ENCODE data around the gene MAML2.
A peak's percentile ranks its signal among the peaks of the same experiment; 100 is the strongest.

Gene MAML2

GRCh38 chr11:96056576-96056975 lies 286.4 kb downstream of the MAML2 start:
- Histone ChIP-seq H3K79me1 (replicated peaks; ENCODE audit: low read length, poor library complexity, severe bottlenecking) (peaks cover 18% of the 10 kb centered on the region), H3K27ac (ENCODE audit: low read length, poor library complexity, severe bottlenecking) (no peak overlapping the region)

GRCh38 chr11:96055706-96056387 lies 287.1 kb downstream of the MAML2 start:
- Histone ChIP-seq H3K79me1 (replicated peaks; ENCODE audit: low read length, poor library complexity, severe bottlenecking) (peaks cover 19% of the 10 kb centered on the region), H3K14ac (ENCODE audit: low read length in 2 of 2) (no peak overlapping the region), H3K27ac (ENCODE audit: low read length, poor library complexity, severe bottlenecking) (no peak overlapping the region), H2BK120ac (ENCODE audit: low read depth, low read length) (no peak overlapping the region), H2BK5ac (ENCODE audit: low read depth, low read length, poor library complexity, severe bottlenecking) (no peak overlapping the region), H3K23ac (ENCODE audit: low read length in 2 of 2) (no peak overlapping the region), H3K9ac (ENCODE audit: low read length) (peak overlapping the region; percentile 56), H3K4me1 (ENCODE audit: control insufficient read depth, insufficient read depth, low read depth, low read length) (peaks cover 1% of the 10 kb centered on the region), H3K27me3 (ENCODE audit: control insufficient read depth in 1 of 2, insufficient read depth in 1 of 2, low read length in 2 of 2) (no peaks in the 10 kb centered on the region), H3K9me3 (ENCODE audit: control insufficient read depth, low read length) (no peaks in the 10 kb centered on the region), H3K4me3 (ENCODE audit: insufficient read depth in 1 of 2, low read depth in 1 of 2, low read length in 2 of 2) (no peak overlapping the region), H3K36me3 (ENCODE audit: control insufficient read depth in 1 of 2, insufficient read depth in 2 of 2, low read depth in 1 of 2, low read length in 2 of 2) (no peaks in the 10 kb centered on the region), H2BK12ac (ENCODE audit: low read length in 2 of 2) (no peak overlapping the region), H3K4me2 (ENCODE audit: low read length, poor library complexity, severe bottlenecking) (no peak overlapping the region), H3K4ac (ENCODE audit: low read depth in 1 of 2, low read length in 2 of 2) (no peak overlapping the region), H2AFZ (ENCODE audit: low read depth, low read length) (no peak overlapping the region), H2BK15ac (ENCODE audit: low read depth, poor library complexity, severe bottlenecking) (no peak overlapping the region), H2AK5ac (ENCODE audit: low read length, severe bottlenecking) (no peak overlapping the region), H3K18ac (ENCODE audit: low read depth in 1 of 2, low read length in 2 of 2) (peak overlapping the region in 1 of 2 experiments; percentile 70), H4K91ac (ENCODE audit: low read length) (no peak overlapping the region), H4K8ac (ENCODE audit: low read length) (no peak overlapping the region)
- DNase-seq: peak; percentile 54
- WGBS: no CpG with 5 or more reads among the region's 3 CpGs

More at GRCh38 chr11:96056576-96056975, 286.4 kb downstream of the MAML2 start:
- no peak overlapping the region for H2BK120ac ChIP-seq (ENCODE audit: low read depth, low read length)
- 100% methylated on average over 1 of the region's 2 CpGs for WGBS
- no peak overlapping the region for H3K4me2 ChIP-seq (ENCODE audit: low read length, poor library complexity, severe bottlenecking)
- H2AFZ ChIP-seq (ENCODE audit: low read depth, low read length): no peak overlapping the region
- no peak overlapping the region for H2BK15ac ChIP-seq (ENCODE audit: low read depth, poor library complexity, severe bottlenecking)
- H3K36me3 ChIP-seq (ENCODE audit: control insufficient read depth in 1 of 2, insufficient read depth in 2 of 2, low read depth in 1 of 2, low read length in 2 of 2): no peaks in the 10 kb centered on the region
- H2BK12ac ChIP-seq (ENCODE audit: low read length in 2 of 2): no peak overlapping the region
- no peak overlapping the region for H3K23ac ChIP-seq (ENCODE audit: low read length in 2 of 2)
- no peak overlapping the region for H2AK5ac ChIP-seq (ENCODE audit: low read length, severe bottlenecking)
- no peaks in the 10 kb centered on the region for H3K4me1 ChIP-seq (ENCODE audit: control insufficient read depth, insufficient read depth, low read depth, low read length)
- H3K9me3 ChIP-seq (ENCODE audit: control insufficient read depth, low read length): no peaks in the 10 kb centered on the region
- H3K14ac ChIP-seq (ENCODE audit: low read length in 2 of 2): no peak overlapping the region
- no peak overlapping the region for H3K4me3 ChIP-seq (ENCODE audit: insufficient read depth in 1 of 2, low read depth in 1 of 2, low read length in 2 of 2)
- no peak overlapping the region for H4K8ac ChIP-seq (ENCODE audit: low read length)
- no peak overlapping the region for H3K9ac ChIP-seq (ENCODE audit: low read length)
- no peak overlapping the region for H2BK5ac ChIP-seq (ENCODE audit: low read depth, low read length, poor library complexity, severe bottlenecking)
- no peak overlapping the region for H3K4ac ChIP-seq (ENCODE audit: low read depth in 1 of 2, low read length in 2 of 2)
- no peak for DNase-seq
- no peak overlapping the region for H4K91ac ChIP-seq (ENCODE audit: low read length)
- H3K27me3 ChIP-seq (ENCODE audit: control insufficient read depth in 1 of 2, insufficient read depth in 1 of 2, low read length in 2 of 2): no peaks in the 10 kb centered on the region
- H3K18ac ChIP-seq (ENCODE audit: low read depth in 1 of 2, low read length in 2 of 2): no peak overlapping the region

GRCh38 chr11:96054870-96055705 lies 287.9 kb downstream of the MAML2 start:
- Histone ChIP-seq H2AFZ (ENCODE audit: low read depth, low read length) (no peak overlapping the region), H2AK5ac (ENCODE audit: low read length, severe bottlenecking) (no peak overlapping the region), H3K36me3 (ENCODE audit: control insufficient read depth in 1 of 2, insufficient read depth in 2 of 2, low read depth in 1 of 2, low read length in 2 of 2) (no peaks in the 10 kb centered on the region), H3K27ac (ENCODE audit: low read length, poor library complexity, severe bottlenecking) (peak overlapping the region; percentile 50), H3K4me1 (ENCODE audit: control insufficient read depth, insufficient read depth, low read depth, low read length) (peaks cover 4% of the 10 kb centered on the region), H3K79me1 (replicated peaks; ENCODE audit: low read length, poor library complexity, severe bottlenecking) (peaks cover 19% of the 10 kb centered on the region), H3K23ac (ENCODE audit: low read length in 2 of 2) (no peak overlapping the region), H3K4ac (ENCODE audit: low read depth in 1 of 2, low read length in 2 of 2) (no peak overlapping the region), H2BK5ac (ENCODE audit: low read depth, low read length, poor library complexity, severe bottlenecking) (no peak overlapping the region), H2BK120ac (ENCODE audit: low read depth, low read length) (no peak overlapping the region), H3K4me3 (ENCODE audit: insufficient read depth in 1 of 2, low read depth in 1 of 2, low read length in 2 of 2) (no peak overlapping the region), H3K18ac (ENCODE audit: low read depth in 1 of 2, low read length in 2 of 2) (peak overlapping the region in 1 of 2 experiments; percentile 70), H2BK15ac (ENCODE audit: low read depth, poor library complexity, severe bottlenecking) (no peak overlapping the region), H3K14ac (ENCODE audit: low read length in 2 of 2) (no peak overlapping the region), H4K91ac (ENCODE audit: low read length) (no peak overlapping the region), H2BK12ac (ENCODE audit: low read length in 2 of 2) (no peak overlapping the region), H3K27me3 (ENCODE audit: control insufficient read depth in 1 of 2, insufficient read depth in 1 of 2, low read length in 2 of 2) (no peaks in the 10 kb centered on the region), H3K9ac (ENCODE audit: low read length) (peak overlapping the region; percentile 56), H3K9me3 (ENCODE audit: control insufficient read depth, low read length) (no peaks in the 10 kb centered on the region), H3K4me2 (ENCODE audit: low read length, poor library complexity, severe bottlenecking) (no peak overlapping the region), H4K8ac (ENCODE audit: low read length) (no peak overlapping the region)
- 17% methylated on average over 1 of the region's 2 CpGs for WGBS
- peak; percentile 67 for DNase-seq

GRCh38 chr11:96052921-96053651 lies 289.9 kb downstream of the MAML2 start:
- peak overlapping the region; percentile 57 for H3K27ac ChIP-seq (ENCODE audit: low read length, poor library complexity, severe bottlenecking)
- no peak overlapping the region for H2BK15ac ChIP-seq (ENCODE audit: low read depth, poor library complexity, severe bottlenecking)
- peak overlapping the region; percentile 84 for H4K8ac ChIP-seq (ENCODE audit: low read length)
- peak overlapping the region; percentile 20 for H3K9ac ChIP-seq (ENCODE audit: low read length)
- peak overlapping the region; percentile 93 for H4K91ac ChIP-seq (ENCODE audit: low read length)
- H3K36me3 ChIP-seq (ENCODE audit: control insufficient read depth in 1 of 2, insufficient read depth in 2 of 2, low read depth in 1 of 2, low read length in 2 of 2): no peaks in the 10 kb centered on the region
- no peak overlapping the region for H3K23ac ChIP-seq (ENCODE audit: low read length in 2 of 2)
- H3K18ac ChIP-seq (ENCODE audit: low read depth in 1 of 2, low read length in 2 of 2): peak overlapping the region; percentile 16 to 34
- peak overlapping the region; percentile 23 to 75 for H2BK12ac ChIP-seq (ENCODE audit: low read length in 2 of 2)
- peaks cover 17% of the 10 kb centered on the region for H3K79me1 ChIP-seq (replicated peaks; ENCODE audit: low read length, poor library complexity, severe bottlenecking)
- H3K4me1 ChIP-seq (ENCODE audit: control insufficient read depth, insufficient read depth, low read depth, low read length): peaks cover 5% of the 10 kb centered on the region
- DNase-seq: peak; percentile 79
- no peak overlapping the region for H3K4me3 ChIP-seq (ENCODE audit: insufficient read depth in 1 of 2, low read depth in 1 of 2, low read length in 2 of 2)
- no peak overlapping the region for H2BK5ac ChIP-seq (ENCODE audit: low read depth, low read length, poor library complexity, severe bottlenecking)
- H2AK5ac ChIP-seq (ENCODE audit: low read length, severe bottlenecking): peak overlapping the region; percentile 88
- peak overlapping the region in 1 of 2 experiments; percentile 40 for H3K4ac ChIP-seq (ENCODE audit: low read depth in 1 of 2, low read length in 2 of 2)
- no peak overlapping the region for H2AFZ ChIP-seq (ENCODE audit: low read depth, low read length)
- no peak overlapping the region for H3K14ac ChIP-seq (ENCODE audit: low read length in 2 of 2)
- WGBS: no CpG with 5 or more reads among the region's 2 CpGs
- H3K4me2 ChIP-seq (ENCODE audit: low read length, poor library complexity, severe bottlenecking): no peak overlapping the region
- no peaks in the 10 kb centered on the region for H3K27me3 ChIP-seq (ENCODE audit: control insufficient read depth in 1 of 2, insufficient read depth in 1 of 2, low read length in 2 of 2)
- no peak overlapping the region for H2BK120ac ChIP-seq (ENCODE audit: low read depth, low read length)
- H3K9me3 ChIP-seq (ENCODE audit: control insufficient read depth, low read length): no peaks in the 10 kb centered on the region

All from mesenchymal stem cell (in vitro differentiated cells and primary cell).